ENCODE data around the gene ZNF285. TPM values are rescaled to one million over a fixed set of nuclear protein-coding genes. Genes with fewer than 3 reads are reported as not detected.

Gene ZNF285
- total RNA-seq, 1 donor from 2014 or later = 6.8 TPM

Other genes starting within 250 kb of the ZNF285 start
- 28.8 TPM in 2 replicates for gene ZNF226, start 236.5 kb downstream of the ZNF285 start, total RNA-seq
- gene ZNF227, start 189.1 kb downstream of the ZNF285 start, total RNA-seq = 22.6 and 30.7 TPM in 2 replicates
- 1.6 and 2.5 TPM in 2 replicates for gene ZNF233, start 141.7 kb downstream of the ZNF285 start, total RNA-seq
- 8.9 and 9.7 TPM in 2 replicates for gene ZNF235, start 96.6 kb downstream of the ZNF285 start, total RNA-seq
- gene ZNF112, start 44.9 kb downstream of the ZNF285 start, total RNA-seq = 7.8 and 8.8 TPM in 2 replicates
- 4.6 and 4.8 TPM in 2 replicates for gene ZNF229, start 46.9 kb upstream of the ZNF285 start, total RNA-seq
- gene ZNF180, start 98.9 kb upstream of the ZNF285 start, total RNA-seq = 7.0 and 8.9 TPM in 2 replicates
- gene CEACAM20, start 128.1 kb upstream of the ZNF285 start, total RNA-seq = not detected in 2 replicates
- not detected in 2 replicates for gene IGSF23, start 212.0 kb upstream of the ZNF285 start, total RNA-seq
- 29.2 and 31.4 TPM in 2 replicates for gene PVR, start 242.3 kb upstream of the ZNF285 start, total RNA-seq